GM18519 (cell line): ENCODE measurements around the gene RHOH.

Experiments used
- ATAC-seq: cut with Tn5 transposase; IDR thresholded peaks from one replicate; pipeline ENCODE4 v1.9.1; 2021; ENCODE audit warnings: mild to moderate bottlenecking, moderate library complexity; ENCODE audit not compliant: unreplicated experiment, low FRiP score

Gene RHOH

GRCh38 chr4:40202474-40202873 is 5.6 kb downstream of the RHOH start:
- no peak for ATAC-seq

GRCh38 chr4:40204507-40205258 is 7.9 kb downstream of the RHOH start:
- no peak for ATAC-seq

GRCh38 chr4:40205259-40206198 is 8.7 kb downstream of the RHOH start:
- ATAC-seq, result peak; percentile 41

- ATAC-seq, result no peak
These were observed 9.6 kb downstream of the RHOH start for GRCh38 chr4:40206426-40206825.

GRCh38 chr4:40209401-40209800 is 12.6 kb downstream of the RHOH start:
- no peak for ATAC-seq

GRCh38 chr4:40210776-40211175 is 13.9 kb downstream of the RHOH start:
- ATAC-seq, result no peak

- no peak for ATAC-seq
These were observed 14.7 kb downstream of the RHOH start for GRCh38 chr4:40211224-40212185.

GRCh38 chr4:40212674-40213527 is 16.1 kb downstream of the RHOH start:
- ATAC-seq, result no peak

- ATAC-seq, result no peak
These were observed 17.2 kb downstream of the RHOH start for GRCh38 chr4:40214038-40214437.

GRCh38 chr4:40214661-40215418 is 18.0 kb downstream of the RHOH start:
- ATAC-seq, result no peak

- no peak for ATAC-seq
These were observed 20.0 kb downstream of the RHOH start for GRCh38 chr4:40216622-40217366.

- ATAC-seq, result no peak
These were observed 24.9 kb downstream of the RHOH start for GRCh38 chr4:40221744-40222143.

- no peak for ATAC-seq
These were observed 26.5 kb downstream of the RHOH start for GRCh38 chr4:40223343-40223742.

GRCh38 chr4:40224432-40224831 is 27.6 kb downstream of the RHOH start:
- no peak for ATAC-seq

- ATAC-seq, result no peak
These were observed 28.7 kb downstream of the RHOH start for GRCh38 chr4:40225497-40225896.

GRCh38 chr4:40227284-40227683 is 30.5 kb downstream of the RHOH start:
- ATAC-seq, result peak; percentile 62

- no peak for ATAC-seq
These were observed 31.9 kb downstream of the RHOH start for GRCh38 chr4:40228497-40229365.
